Gastroesophageal sphincter (tissue), 4 donors: Measurements from ENCODE around the gene LXN. TPM values are rescaled to one million over a fixed set of nuclear protein-coding genes. Genes with fewer than 3 reads are reported as not detected.

Experiments used
- ATAC-seq: fragments of 150-250 bp; one replicate; pipeline ENCODE4 v1.9.1; 2016; ENCODE audit warnings: mild to moderate bottlenecking, moderate library complexity
- H3K27ac ChIP-seq, 4 donors: fragments of 200-600 bp; sonication (generic) in 3 of 4; 1 replicate in 3 of 4; 2 replicates in 1 of 4; pipeline ENCODE4 v1.5.1; 2016 to 2019
- H3K27me3 ChIP-seq: fragments of 200-600 bp; sonication (generic); one replicate; pipeline ENCODE4 v1.5.1; 2019
- H3K36me3 ChIP-seq, 2 donors: fragments of 200-600 bp; sonication (generic); one replicate each; pipeline ENCODE4 v1.5.1; 2019; ENCODE audit warnings: control low read depth in 1 of 2
- H3K4me1 ChIP-seq, 3 donors: fragments of 200-600 bp; sonication (generic); 1 replicate in 2 of 3; 2 replicates in 1 of 3; pipeline ENCODE4 v1.5.1; 2016 to 2019; ENCODE audit warnings: control low read depth in 2 of 3
- H3K4me3 ChIP-seq, 2 donors: fragments of 200-600 bp; sonication (generic); one replicate each; pipeline ENCODE4 v1.5.1; 2019; ENCODE audit warnings: mild to moderate bottlenecking in 1 of 2, moderate library complexity in 1 of 2
- H3K9me3 ChIP-seq, 3 donors: fragments of 200-600 bp; sonication (generic); one replicate each; pipeline ENCODE4 v1.5.1; 2017 to 2019; ENCODE audit warnings: control low read depth in 2 of 3
- EP300 ChIP-seq: sonication (generic); formaldehyde crosslinking; IDR thresholded peaks from one replicate; pipeline ENCODE4 v1.6.1; 2017; ENCODE audit warnings: antibody characterized with exemption, mild to moderate bottlenecking
- POLR2A ChIP-seq, 2 donors: fragments of 450-650 bp; IDR thresholded peaks; one replicate each; pipeline ENCODE4 v1.6.1; 2017; ENCODE audit warnings: antibody characterized with exemption in 2 of 2, mild to moderate bottlenecking in 2 of 2, moderate library complexity in 1 of 2
- POLR2AphosphoS5 ChIP-seq: sonication (generic); formaldehyde crosslinking; IDR thresholded peaks from one replicate; pipeline ENCODE4 v1.6.1; 2017; ENCODE audit warnings: antibody characterized with exemption
- WGBS, 2 donors: methylation state at CpG; one replicate each; pipeline ENCODE4 v1.1.5; 2018; ENCODE audit warnings: low coverage in 1 of 2; 5-methylcytosine and 5-hydroxymethylcytosine counted together
- total RNA-seq, 4 donors: library from RNA; depleted of rRNA; stranded (reverse); fragments of >200 nt; gene quantifications; one replicate each; pipeline ENCODE4 v1.1.0, GENCODE V29; 2016
- TF ChIP-seq, protein P1 (sequence below), 4 experiments: fragments of 200-600 bp in 2 of 4; fragments of 450-650 bp in 2 of 4; sonication (generic) in 1 of 4; IDR thresholded peaks; one replicate each; pipeline ENCODE4 v1.5.1; 2017 to 2019; ENCODE audit warnings: antibody characterized with exemption in 4 of 4, mild to moderate bottlenecking in 2 of 4, moderate library complexity in 2 of 4

Gene LXN
- total RNA-seq, 4 donors from 2014 or later = 4.0 to 23.6 (median 6.7) TPM

DNA sequence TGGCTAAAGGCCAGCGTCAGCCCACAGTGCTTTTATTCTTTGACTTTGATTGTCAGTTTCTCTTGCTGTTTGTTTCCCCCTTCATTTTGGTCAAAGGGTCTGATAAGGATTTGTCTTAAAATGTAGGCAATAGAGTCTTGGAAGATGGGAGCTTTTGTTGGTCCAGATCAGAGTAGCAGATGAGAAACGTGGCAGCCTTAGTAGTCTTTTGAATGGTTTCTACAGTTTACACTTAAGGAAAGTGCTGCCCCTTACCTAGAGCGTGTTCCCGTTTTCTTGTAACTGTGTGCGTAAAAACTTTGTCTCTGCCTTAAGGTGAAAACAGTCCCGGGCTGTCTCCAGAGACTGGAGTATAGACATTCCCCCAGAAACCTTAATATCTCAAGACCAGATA lies 630 bp downstream of the LXN start:
- H3K4me1 ChIP-seq = peaks cover 0 to 26% (median 0%) of the 10 kb centered on the region in 3 donors
- peak overlapping the region in 3 of 4 donors; percentile 73 to 80 (median 75) for H3K27ac ChIP-seq
- no peak for TF ChIP-seq POLR2AphosphoS5
- TF ChIP-seq EP300 = no peak
- TF ChIP-seq, protein P1, sequence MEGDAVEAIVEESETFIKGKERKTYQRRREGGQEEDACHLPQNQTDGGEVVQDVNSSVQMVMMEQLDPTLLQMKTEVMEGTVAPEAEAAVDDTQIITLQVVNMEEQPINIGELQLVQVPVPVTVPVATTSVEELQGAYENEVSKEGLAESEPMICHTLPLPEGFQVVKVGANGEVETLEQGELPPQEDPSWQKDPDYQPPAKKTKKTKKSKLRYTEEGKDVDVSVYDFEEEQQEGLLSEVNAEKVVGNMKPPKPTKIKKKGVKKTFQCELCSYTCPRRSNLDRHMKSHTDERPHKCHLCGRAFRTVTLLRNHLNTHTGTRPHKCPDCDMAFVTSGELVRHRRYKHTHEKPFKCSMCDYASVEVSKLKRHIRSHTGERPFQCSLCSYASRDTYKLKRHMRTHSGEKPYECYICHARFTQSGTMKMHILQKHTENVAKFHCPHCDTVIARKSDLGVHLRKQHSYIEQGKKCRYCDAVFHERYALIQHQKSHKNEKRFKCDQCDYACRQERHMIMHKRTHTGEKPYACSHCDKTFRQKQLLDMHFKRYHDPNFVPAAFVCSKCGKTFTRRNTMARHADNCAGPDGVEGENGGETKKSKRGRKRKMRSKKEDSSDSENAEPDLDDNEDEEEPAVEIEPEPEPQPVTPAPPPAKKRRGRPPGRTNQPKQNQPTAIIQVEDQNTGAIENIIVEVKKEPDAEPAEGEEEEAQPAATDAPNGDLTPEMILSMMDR (IDR thresholded peaks at IDR 0.05) = no peak
- no peak for TF ChIP-seq POLR2A (IDR thresholded peaks at IDR 0.05)
- 7 to 33% methylated on average over 1 to 6 of the region's 6 CpGs for WGBS, 2 donors
- peak; percentile 23 for ATAC-seq
- H3K36me3 ChIP-seq = peaks cover 0 to 48% of the 10 kb centered on the region in 2 donors
- no peaks in the 10 kb centered on the region for H3K9me3 ChIP-seq
- H3K4me3 ChIP-seq = peak overlapping the region; percentile 44 to 53
- H3K27me3 ChIP-seq = no peaks in the 10 kb centered on the region

DNA sequence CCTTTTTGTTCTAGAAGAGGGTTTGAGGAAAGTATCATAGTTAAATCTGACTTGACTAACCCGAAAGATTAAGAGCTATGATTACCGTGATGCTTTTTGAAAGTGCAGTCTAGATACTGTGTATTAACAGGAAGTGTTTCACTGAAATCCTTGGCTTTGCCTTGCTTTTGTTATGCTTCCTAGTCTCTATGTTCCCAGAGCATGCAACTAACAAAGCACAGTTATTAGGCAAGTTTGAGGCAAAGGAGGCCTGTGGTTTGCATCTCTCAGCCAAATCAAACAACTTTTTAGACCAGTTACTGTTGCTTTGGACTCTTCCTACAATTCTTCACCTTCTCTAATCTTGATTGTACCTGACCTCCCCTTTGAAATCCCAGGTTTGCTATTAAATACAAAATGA lies 3.9 kb downstream of the LXN start:
- H3K4me1 ChIP-seq = peaks cover 0 to 26% (median 0%) of the 10 kb centered on the region in 3 donors
- no peak overlapping the region for H3K27ac ChIP-seq
- H3K27me3 ChIP-seq = no peaks in the 10 kb centered on the region
- WGBS, 2 donors = 70 to 93% methylated on average over 2 of the region's 2 CpGs
- TF ChIP-seq, protein P1 (IDR thresholded peaks at IDR 0.05) = no peak
- no peak for TF ChIP-seq EP300
- TF ChIP-seq POLR2A (IDR thresholded peaks at IDR 0.05) = no peak
- TF ChIP-seq POLR2AphosphoS5 = no peak
- H3K9me3 ChIP-seq = no peaks in the 10 kb centered on the region
- H3K4me3 ChIP-seq = no peak overlapping the region
- ATAC-seq = no peak
- peaks cover 3 to 65% of the 10 kb centered on the region in 2 donors for H3K36me3 ChIP-seq

DNA sequence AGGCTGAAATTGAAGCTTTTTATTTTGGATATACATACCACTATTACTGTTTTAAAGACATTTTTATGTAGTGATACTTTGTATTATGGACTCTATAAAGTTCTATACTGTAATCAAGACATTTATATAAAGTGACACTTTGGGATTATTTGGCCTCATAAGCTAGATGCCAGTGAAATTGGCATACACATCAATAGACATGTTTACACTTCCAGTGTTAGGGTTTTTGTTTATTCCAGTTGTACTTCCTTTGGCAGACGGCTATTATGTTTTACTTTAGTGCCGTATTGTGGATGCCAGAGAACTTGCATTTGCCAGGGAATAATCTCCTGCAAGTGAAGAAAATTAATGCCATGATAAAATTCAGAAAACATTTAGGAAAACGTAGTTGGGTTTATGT lies 6.0 kb downstream of the LXN start:
- Histone ChIP-seq H3K27me3 (no peaks in the 10 kb centered on the region), H3K4me3 (no peak overlapping the region), H3K4me1 (peaks cover 0 to 9% (median 0%) of the 10 kb centered on the region in 3 donors), H3K27ac (no peak overlapping the region), H3K9me3 (no peaks in the 10 kb centered on the region), H3K36me3 (peaks cover 3 to 86% of the 10 kb centered on the region in 2 donors)
- 71 to 81% methylated on average over 3 of the region's 3 CpGs for WGBS, 2 donors
- ATAC-seq = no peak
- TF ChIP-seq POLR2A (IDR thresholded peaks at IDR 0.05) = no peak
- TF ChIP-seq POLR2AphosphoS5 = no peak
- no peak for TF ChIP-seq EP300
- TF ChIP-seq, protein P1 (IDR thresholded peaks at IDR 0.05) = no peak

DNA sequence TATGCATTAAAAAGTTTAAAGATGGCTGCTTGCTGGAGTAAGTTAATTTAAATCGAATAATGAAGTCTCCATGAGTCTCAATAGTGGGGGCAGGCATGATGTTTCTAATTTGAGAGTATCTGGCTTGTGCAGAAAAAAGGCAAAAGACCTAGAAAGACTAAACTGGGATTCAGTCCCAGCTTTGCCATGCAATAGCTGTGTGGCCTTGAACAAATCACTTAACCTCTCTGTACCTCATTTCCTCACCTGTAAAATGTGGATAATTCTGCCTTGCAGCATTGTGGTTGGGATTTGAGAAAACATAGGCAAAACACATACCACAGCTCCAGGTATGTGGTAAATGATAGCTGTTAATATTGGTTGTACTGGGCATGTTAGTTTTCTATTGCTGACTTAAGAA lies 8.6 kb downstream of the LXN start:
- peaks cover 3 to 100% of the 10 kb centered on the region in 2 donors for H3K36me3 ChIP-seq
- no peak overlapping the region for H3K27ac ChIP-seq
- no peaks in the 10 kb centered on the region for H3K9me3 ChIP-seq
- H3K4me1 ChIP-seq = peaks cover 0 to 5% (median 0%) of the 10 kb centered on the region in 3 donors
- ATAC-seq = no peak
- no peaks in the 10 kb centered on the region for H3K27me3 ChIP-seq
- TF ChIP-seq, protein P1 (IDR thresholded peaks at IDR 0.05) = no peak
- TF ChIP-seq POLR2AphosphoS5 = no peak
- no peak for TF ChIP-seq POLR2A (IDR thresholded peaks at IDR 0.05)
- no peak for TF ChIP-seq EP300
- 100% methylated on average over 1 of the region's 1 CpG for WGBS, 2 donors
- H3K4me3 ChIP-seq = no peak overlapping the region

DNA sequence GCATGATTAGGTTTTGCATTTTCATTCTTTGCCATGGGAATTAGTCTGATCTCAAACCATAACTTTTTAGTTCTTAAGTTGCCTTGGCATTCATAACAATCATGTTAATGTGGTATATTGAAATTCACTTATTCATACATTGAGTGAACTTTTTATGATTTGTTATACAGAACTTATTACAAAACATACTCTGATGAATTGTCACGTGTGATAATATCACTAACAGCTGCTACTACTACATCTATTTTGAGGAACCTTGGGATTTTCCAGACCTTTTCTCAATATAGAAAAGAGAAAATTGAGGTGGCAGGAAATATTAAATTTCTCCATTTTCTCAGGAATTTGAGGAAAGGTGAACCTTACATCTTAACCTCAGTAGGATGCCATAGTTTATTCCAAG lies 9.2 kb downstream of the LXN start:
- Histone ChIP-seq H3K27me3 (no peaks in the 10 kb centered on the region), H3K9me3 (no peaks in the 10 kb centered on the region), H3K4me3 (no peak overlapping the region), H3K4me1 (peaks cover 0 to 5% (median 0%) of the 10 kb centered on the region in 3 donors), H3K36me3 (peaks cover 3 to 100% of the 10 kb centered on the region in 2 donors), H3K27ac (no peak overlapping the region)
- 93 to 100% methylated on average over 1 of the region's 1 CpG for WGBS, 2 donors
- no peak for ATAC-seq
- TF ChIP-seq EP300 (no peak), POLR2AphosphoS5 (no peak), POLR2A (IDR thresholded peaks at IDR 0.05) (no peak)
- TF ChIP-seq, protein P1 (IDR thresholded peaks at IDR 0.05) = no peak
